ENCODE data around the gene KCTD15.

KCTD15 gene

GRCh38 chr19:33798681-33799111, 2.0 kb downstream of the KCTD15 start:
- Histone ChIP-seq H3K9ac (ENCODE audit: low read depth, low read length, poor library complexity, severe bottlenecking) (no peak overlapping the region), H4K20me1 (ENCODE audit: insufficient read depth, low read length, poor library complexity, severe bottlenecking) (no peaks in the 10 kb centered on the region), H3K79me2 (ENCODE audit: insufficient read depth, low read length) (peaks cover 8% of the 10 kb centered on the region), H3K27me3 (ENCODE audit: insufficient read depth, low read length, poor library complexity, severe bottlenecking) (no peaks in the 10 kb centered on the region), H3K4me3 (ENCODE audit: low read length, poor library complexity, severe bottlenecking) (no peak overlapping the region), H3K36me3 (ENCODE audit: insufficient read depth, low read length) (no peaks in the 10 kb centered on the region), H3K4me2 (ENCODE audit: low read depth, low read length, poor library complexity, severe bottlenecking) (no peak overlapping the region), H2AFZ (ENCODE audit: low read length) (no peak overlapping the region), H3K4me1 (ENCODE audit: insufficient read depth, low read length, poor library complexity, severe bottlenecking) (peaks cover 11% of the 10 kb centered on the region), H3F3A (ENCODE audit: low read depth) (no peaks in the 10 kb centered on the region), H3K9me3 (ENCODE audit: insufficient read depth, low read depth, low read length) (no peaks in the 10 kb centered on the region), H3K9me2 (replicated peaks; ENCODE audit: low read depth, low read length) (no peaks in the 10 kb centered on the region)
- TF ChIP-seq EZH2phosphoT487 (IDR thresholded peaks at IDR 0.05; ENCODE audit: borderline replicate concordance): no peak
- TF ChIP-seq, protein P1, sequence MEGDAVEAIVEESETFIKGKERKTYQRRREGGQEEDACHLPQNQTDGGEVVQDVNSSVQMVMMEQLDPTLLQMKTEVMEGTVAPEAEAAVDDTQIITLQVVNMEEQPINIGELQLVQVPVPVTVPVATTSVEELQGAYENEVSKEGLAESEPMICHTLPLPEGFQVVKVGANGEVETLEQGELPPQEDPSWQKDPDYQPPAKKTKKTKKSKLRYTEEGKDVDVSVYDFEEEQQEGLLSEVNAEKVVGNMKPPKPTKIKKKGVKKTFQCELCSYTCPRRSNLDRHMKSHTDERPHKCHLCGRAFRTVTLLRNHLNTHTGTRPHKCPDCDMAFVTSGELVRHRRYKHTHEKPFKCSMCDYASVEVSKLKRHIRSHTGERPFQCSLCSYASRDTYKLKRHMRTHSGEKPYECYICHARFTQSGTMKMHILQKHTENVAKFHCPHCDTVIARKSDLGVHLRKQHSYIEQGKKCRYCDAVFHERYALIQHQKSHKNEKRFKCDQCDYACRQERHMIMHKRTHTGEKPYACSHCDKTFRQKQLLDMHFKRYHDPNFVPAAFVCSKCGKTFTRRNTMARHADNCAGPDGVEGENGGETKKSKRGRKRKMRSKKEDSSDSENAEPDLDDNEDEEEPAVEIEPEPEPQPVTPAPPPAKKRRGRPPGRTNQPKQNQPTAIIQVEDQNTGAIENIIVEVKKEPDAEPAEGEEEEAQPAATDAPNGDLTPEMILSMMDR (conservative IDR thresholded peaks at IDR 0.05; ENCODE audit: low read length): no peak

GRCh38 chr19:33799476-33799875, 2.8 kb downstream of the KCTD15 start:
- H3K9ac ChIP-seq (ENCODE audit: low read depth, low read length, poor library complexity, severe bottlenecking): no peak overlapping the region
- H3K4me1 ChIP-seq (ENCODE audit: insufficient read depth, low read length, poor library complexity, severe bottlenecking): peaks cover 11% of the 10 kb centered on the region

DNA sequence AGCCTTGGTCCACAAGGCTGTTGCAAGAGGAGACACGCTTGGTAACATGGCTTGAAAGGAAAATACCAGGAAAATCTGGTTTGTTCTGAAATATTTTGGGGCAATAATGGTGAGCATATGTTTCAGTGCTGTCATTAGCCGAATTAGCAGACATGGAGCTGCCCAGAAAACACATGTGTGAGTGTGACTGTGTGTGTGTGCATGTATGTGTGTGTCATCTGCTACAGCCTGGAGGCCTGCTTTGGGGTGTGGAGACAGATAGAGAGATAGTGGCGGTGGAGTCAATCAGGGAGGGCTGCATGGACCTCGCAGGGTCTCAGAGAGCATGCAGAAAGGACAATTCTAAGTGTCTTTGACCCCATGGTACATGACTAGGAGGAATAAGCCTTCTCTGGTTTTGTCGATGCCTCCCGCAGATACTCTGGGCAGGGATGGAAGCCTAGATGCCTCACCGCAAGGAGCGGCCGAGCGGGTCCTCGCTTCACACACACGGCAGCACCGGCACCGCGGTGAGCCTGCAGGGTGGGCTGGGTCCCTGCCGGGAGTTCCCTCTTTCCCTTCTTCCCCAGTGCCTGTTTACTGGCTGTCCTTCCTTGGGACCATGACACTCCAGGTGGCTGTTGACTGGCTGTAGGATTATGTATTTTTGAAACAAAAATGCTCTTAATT, 3.5 kb downstream of the KCTD15 start:
- H3K79me2 ChIP-seq (ENCODE audit: insufficient read depth, low read length): peaks cover 8% of the 10 kb centered on the region
- H3K4me2 ChIP-seq (ENCODE audit: low read depth, low read length, poor library complexity, severe bottlenecking): no peak overlapping the region
- H2AFZ ChIP-seq (ENCODE audit: low read length): no peak overlapping the region
- H3F3A ChIP-seq (ENCODE audit: low read depth): no peaks in the 10 kb centered on the region
- TF ChIP-seq, protein P1 (conservative IDR thresholded peaks at IDR 0.05; ENCODE audit: low read length): no peak
- TF ChIP-seq EZH2phosphoT487 (IDR thresholded peaks at IDR 0.05; ENCODE audit: borderline replicate concordance): no peak
- no peak overlapping the region for H3K4me3 ChIP-seq (ENCODE audit: low read length, poor library complexity, severe bottlenecking)
- no peaks in the 10 kb centered on the region for H3K9me2 ChIP-seq (replicated peaks; ENCODE audit: low read depth, low read length)
- no peak overlapping the region for H3K9ac ChIP-seq (ENCODE audit: low read depth, low read length, poor library complexity, severe bottlenecking)
- no peaks in the 10 kb centered on the region for H3K36me3 ChIP-seq (ENCODE audit: insufficient read depth, low read length)
- H3K9me3 ChIP-seq (ENCODE audit: insufficient read depth, low read depth, low read length): no peaks in the 10 kb centered on the region
- peaks cover 6% of the 10 kb centered on the region for H3K4me1 ChIP-seq (ENCODE audit: insufficient read depth, low read length, poor library complexity, severe bottlenecking)
- H3K27me3 ChIP-seq (ENCODE audit: insufficient read depth, low read length, poor library complexity, severe bottlenecking): no peaks in the 10 kb centered on the region
- no peaks in the 10 kb centered on the region for H4K20me1 ChIP-seq (ENCODE audit: insufficient read depth, low read length, poor library complexity, severe bottlenecking)

More at GRCh38 chr19:33799476-33799875, 2.8 kb downstream of the KCTD15 start:
- Histone ChIP-seq H3K79me2 (ENCODE audit: insufficient read depth, low read length) (peaks cover 8% of the 10 kb centered on the region), H3K9me2 (replicated peaks; ENCODE audit: low read depth, low read length) (no peaks in the 10 kb centered on the region), H3K36me3 (ENCODE audit: insufficient read depth, low read length) (no peaks in the 10 kb centered on the region), H3K9me3 (ENCODE audit: insufficient read depth, low read depth, low read length) (no peaks in the 10 kb centered on the region), H3K27me3 (ENCODE audit: insufficient read depth, low read length, poor library complexity, severe bottlenecking) (no peaks in the 10 kb centered on the region), H3K4me2 (ENCODE audit: low read depth, low read length, poor library complexity, severe bottlenecking) (no peak overlapping the region), H2AFZ (ENCODE audit: low read length) (no peak overlapping the region), H3F3A (ENCODE audit: low read depth) (no peaks in the 10 kb centered on the region), H4K20me1 (ENCODE audit: insufficient read depth, low read length, poor library complexity, severe bottlenecking) (no peaks in the 10 kb centered on the region), H3K4me3 (ENCODE audit: low read length, poor library complexity, severe bottlenecking) (no peak overlapping the region)
- TF ChIP-seq, protein P1 (conservative IDR thresholded peaks at IDR 0.05; ENCODE audit: low read length): no peak
- TF ChIP-seq EZH2phosphoT487 (IDR thresholded peaks at IDR 0.05; ENCODE audit: borderline replicate concordance): no peak

Measured in Loucy (cell line).